NCI-H2171 treated with DMSO at 0.1 percent for 48 hours (cell line): ENCODE data around the gene SH3PXD2B.
A peak's percentile ranks its signal among the peaks of the same experiment; 100 is the strongest.

ENCODE experiments used
- DNase-seq: peaks from one replicate; lab custom pipeline; 2025; lab: John Stamatoyannopoulos, UW

Gene SH3PXD2B

DNA sequence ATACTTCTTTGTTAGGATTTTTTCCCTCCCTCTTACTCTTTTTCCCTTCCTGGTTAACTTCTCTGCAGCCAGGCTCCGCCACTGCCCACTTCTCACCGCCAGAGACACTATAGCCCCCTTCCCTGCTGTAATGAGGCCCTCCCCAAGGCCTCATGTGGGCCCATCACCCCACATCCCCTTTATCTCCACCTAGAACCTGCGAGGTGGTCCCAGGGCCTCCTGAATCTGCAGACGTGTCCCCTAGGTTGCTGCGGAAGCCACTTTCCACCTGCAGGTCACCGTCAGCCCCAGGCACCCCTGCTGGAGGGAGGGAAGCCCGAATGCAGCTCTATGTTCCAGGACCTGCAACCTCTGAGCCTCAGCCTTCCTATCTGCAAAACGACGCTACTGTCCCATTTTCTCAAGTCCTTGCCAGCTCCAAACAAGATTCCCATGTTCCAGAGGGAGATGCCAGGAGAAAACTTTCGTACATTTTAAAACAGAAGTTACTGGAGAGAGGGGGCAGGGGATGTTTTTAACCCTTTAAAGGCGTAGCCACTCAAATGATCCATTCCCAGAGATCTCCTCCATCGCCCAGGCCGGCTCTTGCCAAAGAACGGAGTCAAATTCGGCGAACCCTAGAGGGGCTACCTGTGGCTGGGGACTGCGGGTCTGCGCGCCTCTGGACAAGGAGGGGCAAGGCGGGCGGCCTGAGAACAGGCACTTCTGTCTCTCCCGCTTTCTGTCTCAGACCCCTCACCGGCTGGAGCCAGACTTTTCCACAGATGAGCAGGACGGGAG lies 929 bp downstream of the SH3PXD2B start:
- DNase-seq = no peak

DNA sequence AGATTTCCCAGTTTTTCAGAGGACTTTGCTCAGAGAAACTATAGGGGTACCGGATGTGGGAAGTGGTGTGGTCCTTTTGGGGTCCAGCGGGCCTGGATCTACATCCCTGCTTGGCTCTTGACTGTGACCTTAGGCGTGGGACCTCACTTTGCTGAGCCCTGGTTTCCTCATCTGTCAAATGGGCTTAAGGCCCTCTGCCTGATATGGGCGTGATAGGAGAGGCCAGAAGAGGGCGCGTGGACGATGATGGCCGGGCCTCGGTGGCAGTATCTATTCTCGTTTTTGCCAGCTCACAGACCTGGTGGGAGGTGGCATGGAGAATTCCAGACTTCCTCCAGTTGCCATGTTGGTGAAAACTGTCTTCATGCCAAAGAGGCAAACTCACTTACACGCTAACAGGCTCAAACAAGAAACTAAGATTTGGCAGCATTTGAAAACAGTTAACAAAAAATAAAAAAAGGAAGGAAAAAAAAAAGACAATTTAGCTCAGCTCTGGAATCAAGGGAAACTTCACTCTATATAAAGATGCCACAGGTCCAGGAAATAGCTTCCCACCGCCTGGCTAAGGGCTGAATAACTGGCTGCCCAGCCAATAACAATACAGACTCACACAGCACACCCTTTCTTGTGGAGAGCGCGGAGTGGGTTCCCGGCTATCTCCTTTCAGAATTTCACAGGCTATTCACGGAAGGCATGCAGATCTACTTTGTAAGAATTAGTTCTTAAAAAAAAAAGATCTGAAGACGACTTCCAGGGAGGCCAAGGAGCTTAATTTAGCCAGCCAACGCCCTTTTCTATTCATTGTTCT lies 1.7 kb downstream of the SH3PXD2B start:
- DNase-seq = no peak

GRCh38 chr5:172451771-172452197 lies 2.5 kb downstream of the SH3PXD2B start:
- DNase-seq = no peak

DNA sequence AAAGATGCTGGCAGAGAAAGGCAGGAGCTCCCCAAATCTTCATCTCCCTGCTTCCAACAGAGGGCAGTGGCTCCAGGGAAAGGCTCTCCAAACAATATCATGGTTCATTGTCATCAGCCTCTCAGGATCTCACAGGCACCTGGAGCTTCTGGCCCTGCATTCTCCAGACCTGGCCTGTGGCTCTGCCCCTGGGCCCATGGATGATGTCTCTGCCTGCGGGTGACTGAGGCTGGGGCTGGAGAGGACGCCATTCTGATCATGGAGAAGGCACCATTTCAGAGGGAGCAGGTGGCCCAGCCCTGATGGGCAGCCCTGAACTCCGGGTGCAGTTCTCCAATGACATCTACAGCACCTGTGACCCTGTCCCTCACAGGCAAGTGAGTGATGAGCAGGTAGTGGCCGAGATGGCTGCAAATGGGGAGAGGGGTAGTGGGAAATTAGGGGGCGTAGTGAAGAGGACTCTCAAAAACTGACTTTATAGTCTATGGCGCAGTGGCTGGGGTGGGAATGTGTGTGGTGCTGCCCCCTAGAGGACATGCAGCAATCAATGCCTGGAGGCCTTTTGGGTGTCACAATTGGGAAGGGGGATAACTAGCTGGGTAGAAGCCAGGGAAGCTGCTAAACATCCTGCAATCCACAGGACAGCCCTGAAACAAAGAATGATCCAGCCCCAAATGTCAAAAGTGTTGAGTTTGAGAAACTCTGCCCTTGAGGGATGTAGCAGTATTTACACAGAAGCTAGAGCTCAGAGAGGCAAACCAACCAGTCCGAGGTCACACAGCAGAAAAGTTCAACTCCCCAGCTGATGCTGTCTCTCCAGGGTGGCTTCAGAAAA lies 3.2 kb downstream of the SH3PXD2B start:
- no peak for DNase-seq

- DNase-seq = no peak
Observed at GRCh38 chr5:172450453-172450852, 3.9 kb downstream of the SH3PXD2B start.

GRCh38 chr5:172448999-172449398 lies 5.3 kb downstream of the SH3PXD2B start:
- DNase-seq = no peak

DNA sequence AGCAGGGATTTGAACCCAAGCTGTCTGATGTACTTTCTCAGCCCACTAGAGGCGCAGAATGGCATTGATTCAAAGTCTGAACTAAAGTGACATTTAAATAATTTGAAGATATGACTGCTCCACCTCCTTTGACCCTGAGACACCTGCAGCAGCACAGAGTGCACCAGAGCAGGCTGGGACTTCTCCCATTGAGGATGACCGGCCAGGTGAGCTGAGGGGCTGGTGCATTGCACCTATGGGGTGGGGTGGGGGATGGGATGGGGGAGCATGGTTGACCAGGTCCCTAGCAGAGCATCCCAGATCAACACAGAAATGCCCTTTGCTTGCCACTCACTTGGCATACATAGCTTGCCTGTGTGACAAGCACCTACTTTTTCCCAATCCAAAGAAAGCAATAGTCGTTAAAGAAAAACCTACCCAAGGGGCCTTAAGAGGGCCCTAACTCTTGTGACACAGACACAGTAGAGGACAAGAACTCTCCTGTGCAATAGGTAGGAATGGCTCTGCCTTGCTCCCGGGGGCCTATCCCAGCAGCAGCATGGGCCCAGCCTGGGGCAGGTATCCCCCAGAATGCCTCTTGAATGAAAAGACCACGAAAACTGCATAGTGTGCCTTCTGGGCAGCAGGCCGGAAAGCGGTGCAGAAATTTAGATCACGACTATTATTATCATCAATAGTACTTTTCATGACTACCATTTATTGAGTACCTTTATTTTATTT lies 6.5 kb downstream of the SH3PXD2B start:
- DNase-seq = no peak

- no peak for DNase-seq
Observed at GRCh38 chr5:172446336-172447051, 7.8 kb downstream of the SH3PXD2B start.

DNA sequence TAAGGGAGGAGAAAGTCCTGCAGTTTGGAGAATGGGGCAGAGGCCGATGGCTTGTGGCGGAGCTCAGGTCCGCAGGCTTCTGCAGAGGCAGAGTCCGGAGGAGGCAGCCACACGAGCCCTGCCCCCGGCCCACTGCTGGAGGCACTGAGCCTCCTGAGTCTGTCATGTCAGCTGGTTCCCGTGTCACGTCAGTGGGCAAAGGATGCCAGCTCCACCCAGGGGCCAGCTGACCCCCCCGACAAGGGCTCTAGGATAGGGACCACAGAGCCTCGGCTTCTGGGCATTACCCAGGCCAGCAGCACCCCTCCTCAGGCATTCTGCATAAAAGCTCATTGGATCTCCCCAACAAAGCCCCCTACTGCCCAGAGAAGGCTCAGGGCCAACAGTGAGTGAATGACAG lies 8.5 kb downstream of the SH3PXD2B start:
- no peak for DNase-seq

DNA sequence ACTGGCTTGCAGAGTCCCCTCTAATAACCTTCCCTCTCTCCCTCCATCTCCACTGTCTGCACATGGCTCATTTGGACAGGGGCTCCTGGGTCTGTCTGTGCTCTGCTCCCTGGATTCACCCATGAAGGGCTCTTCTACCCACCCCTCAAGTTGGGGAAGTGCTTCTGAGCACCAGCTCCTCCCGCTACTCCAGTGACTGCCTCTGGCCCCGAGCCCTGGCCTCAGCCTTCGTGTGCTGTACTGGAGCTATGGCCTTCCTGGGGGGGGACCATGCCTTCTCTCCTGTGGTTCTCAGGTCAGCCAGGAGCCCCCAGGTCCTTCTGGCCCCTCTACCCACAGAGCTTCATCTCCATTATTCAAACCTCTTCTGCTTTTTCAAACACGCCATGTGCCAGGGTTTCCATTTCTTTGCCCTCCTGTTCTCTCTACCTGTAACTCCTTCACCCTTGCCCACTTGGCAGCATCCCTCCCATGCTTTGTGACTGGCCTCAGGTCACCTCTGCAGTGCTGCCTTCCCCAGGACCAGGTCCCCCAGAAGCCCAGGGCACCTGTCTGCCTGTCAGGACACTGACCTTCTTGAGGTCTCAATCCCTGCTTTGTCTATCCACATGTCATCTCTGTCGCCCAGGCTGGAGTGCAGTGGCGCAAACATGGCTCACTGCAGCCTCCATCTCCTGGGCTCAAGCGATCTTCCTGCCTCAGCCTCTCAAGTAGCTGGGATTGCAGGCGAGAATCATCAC lies 9.5 kb downstream of the SH3PXD2B start:
- no peak for DNase-seq

DNA sequence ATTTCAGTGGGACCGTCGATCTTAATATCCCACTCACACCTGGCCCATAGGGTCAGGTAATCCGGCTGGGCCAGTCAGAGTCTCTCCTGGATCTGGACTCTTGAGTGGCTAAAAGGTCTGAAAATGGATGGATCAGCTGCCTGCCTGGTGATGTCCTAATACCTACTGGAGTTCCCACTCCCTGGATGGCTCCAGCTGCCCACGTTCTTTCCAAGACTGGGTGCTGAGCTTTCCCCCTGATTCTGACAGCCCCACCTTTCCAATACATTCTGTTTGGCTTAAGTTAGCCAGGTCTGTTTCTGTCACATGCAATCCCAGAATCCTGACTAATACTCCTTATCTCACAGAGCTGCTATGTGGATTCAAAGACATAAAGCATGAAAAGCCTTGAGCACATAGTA lies 10.2 kb downstream of the SH3PXD2B start:
- no peak for DNase-seq

GRCh38 chr5:172443441-172444109 lies 10.8 kb downstream of the SH3PXD2B start:
- peak; percentile 44 for DNase-seq

DNA sequence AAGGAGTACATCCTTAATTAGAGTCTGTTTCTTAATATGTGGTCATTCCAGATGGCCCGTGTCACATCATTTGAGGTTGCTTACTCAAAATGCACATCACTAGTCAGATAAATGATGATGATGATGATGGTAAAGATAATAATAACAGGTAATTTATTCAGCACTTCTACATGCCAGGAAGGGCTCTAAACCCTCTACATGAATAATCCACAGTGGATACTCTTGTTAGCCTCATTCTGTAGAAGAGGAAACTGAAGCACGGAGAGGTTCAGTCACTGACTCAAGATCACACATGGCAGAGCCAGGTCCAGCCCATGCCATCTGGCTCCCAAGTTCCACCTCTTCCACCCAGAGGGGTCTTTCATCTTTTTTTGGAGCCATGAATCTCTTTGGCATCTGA lies 11.7 kb downstream of the SH3PXD2B start:
- DNase-seq = no peak

DNA sequence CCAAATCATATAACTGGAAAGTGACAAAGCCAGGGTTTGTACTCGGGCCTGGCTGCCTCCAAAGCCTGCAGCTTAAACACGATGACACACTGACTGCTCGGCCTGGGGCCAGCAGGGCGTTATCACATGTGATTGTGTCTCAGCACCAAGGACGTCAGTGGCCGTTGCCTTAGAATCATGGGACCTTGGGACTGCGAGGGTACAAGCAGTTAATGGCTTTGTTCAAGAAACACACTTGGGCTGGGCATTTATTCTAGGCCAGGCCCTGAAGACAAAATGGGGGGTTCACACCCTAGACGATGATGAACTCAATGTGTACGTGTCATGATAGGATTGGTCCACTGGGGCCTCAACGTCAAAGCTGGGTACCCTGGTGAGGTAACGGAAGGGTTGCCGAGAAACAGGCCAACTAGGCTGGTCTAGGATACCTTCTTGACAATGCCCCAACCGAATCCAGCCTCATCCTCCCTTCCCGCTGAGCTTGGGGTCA lies 13.0 kb downstream of the SH3PXD2B start:
- DNase-seq = no peak

DNA sequence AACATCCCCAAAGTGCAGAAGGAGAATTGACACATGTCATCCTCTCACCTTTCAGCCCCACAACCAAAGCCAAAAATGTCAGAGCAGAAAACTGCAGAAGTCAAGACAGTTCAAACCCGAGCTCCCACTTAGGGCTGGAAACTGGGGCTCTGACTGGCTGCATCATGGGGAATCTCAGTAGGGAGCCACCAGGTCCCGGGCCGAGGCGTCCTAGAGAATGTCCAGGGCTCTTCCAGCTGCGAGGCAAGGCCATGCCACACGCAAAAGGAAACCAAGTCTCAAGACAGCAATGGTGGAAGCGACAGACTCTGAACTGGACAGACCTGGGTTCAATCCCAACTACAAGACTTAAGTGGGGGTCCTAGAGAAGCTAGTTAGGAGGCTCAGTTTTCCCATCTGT lies 13.8 kb downstream of the SH3PXD2B start:
- DNase-seq = no peak

DNA sequence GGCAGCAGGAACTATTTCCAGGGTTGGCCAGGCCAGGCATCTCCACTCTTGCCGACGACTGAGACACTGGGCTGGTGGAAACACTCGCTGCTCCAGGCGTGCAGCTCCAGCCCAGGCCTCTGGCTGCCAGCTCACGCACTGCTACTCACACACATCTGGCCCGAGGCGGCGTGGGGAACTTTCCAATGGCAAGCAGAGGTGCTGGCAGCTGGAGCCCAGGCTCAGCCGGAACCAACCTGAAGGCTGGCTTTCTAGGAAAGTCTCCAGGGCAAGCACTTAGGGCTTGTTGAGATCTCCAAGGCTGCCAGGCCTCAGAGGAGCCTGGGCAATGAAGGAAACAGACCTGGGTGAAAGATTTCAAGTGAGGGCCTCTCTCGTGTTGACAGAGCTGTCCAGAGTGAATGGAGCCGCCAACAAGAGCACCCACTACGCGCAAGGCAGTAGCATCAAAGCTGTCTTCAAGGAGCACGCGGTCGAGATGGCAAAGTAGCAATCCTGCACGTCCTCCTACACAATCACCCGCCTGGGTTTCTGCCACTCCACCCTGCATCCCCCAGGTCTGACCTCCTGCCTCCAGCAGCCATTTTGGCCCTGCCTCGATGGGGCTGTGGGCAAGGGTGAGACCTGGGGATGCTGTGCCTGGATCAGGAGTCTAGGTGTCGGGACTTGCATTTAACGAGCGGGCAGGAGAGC lies 14.4 kb downstream of the SH3PXD2B start:
- no peak for DNase-seq

GRCh38 chr5:172438319-172438668 lies 16.0 kb downstream of the SH3PXD2B start:
- DNase-seq = no peak

- peak; percentile 89 for DNase-seq
Observed at GRCh38 chr5:172437445-172438318, 16.6 kb downstream of the SH3PXD2B start.
